GM19035 (cell line): ENCODE results near the gene ACE.

Source experiments
- ATAC-seq: cut with Tn5 transposase; IDR thresholded peaks from one replicate; pipeline ENCODE4 v1.9.1; 2021; ENCODE audit not compliant: unreplicated experiment

The ACE gene

DNA sequence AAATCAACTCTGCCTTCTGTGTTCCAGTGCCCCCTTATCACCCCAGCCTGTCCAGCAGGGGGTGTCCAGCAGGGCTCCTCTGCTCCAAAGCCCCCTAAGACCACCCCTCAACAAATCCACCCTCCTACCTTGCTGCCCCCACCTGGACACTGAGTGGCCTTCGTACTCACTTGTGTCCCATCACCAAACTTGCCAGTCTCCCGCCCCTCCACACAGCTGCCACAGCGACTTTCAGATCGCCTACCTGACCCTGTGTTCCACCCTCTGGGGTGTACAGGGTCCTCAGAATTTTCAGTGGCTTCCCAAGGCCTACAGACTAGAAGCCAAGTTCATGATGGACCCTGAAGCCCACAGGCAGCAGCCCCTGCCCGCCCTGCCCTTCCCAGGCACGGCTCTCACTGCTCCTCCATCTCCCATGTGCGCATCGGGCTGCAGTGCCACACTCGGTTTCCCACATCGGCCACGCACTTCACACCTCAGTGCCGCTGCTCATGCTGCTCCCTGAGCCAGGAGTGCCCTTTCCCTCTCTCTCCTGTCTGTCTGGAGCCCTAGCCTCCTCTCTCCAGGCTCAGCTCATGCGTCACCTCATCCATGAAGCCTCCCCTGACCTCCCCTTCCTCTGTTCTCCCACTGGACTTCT lies 58.1 kb downstream of the ACE start:
- ATAC-seq = no peak

DNA sequence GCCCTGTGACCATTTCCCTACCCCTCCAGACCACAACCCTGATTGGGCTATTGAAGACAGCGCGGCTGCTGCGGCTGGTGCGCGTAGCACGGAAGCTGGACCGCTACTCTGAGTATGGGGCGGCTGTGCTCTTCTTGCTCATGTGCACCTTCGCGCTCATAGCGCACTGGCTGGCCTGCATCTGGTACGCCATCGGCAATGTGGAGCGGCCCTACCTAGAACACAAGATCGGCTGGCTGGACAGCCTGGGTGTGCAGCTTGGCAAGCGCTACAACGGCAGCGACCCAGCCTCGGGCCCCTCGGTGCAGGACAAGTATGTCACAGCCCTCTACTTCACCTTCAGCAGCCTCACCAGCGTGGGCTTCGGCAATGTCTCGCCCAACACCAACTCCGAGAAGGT lies 58.8 kb downstream of the ACE start:
- ATAC-seq = no peak

DNA sequence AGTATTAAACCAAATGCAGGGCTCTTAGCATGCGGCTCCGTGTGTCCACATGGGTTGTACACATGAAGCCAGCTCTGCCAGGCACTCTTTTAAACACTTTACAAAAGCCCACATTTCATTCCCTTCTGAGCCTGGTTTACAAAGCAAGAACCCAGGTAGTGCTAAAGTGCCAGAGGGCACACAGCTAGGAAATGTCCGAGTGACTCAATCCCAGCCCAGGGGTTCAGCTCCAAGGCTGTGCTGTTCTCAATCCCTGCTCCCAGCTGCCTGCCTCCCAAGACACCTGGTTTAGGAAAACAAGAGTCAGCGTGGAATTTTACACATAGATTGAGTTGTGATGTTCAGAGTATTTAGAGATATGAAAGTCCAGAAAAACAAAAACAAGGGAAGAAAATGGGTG lies 60.1 kb downstream of the ACE start:
- ATAC-seq = no peak

DNA sequence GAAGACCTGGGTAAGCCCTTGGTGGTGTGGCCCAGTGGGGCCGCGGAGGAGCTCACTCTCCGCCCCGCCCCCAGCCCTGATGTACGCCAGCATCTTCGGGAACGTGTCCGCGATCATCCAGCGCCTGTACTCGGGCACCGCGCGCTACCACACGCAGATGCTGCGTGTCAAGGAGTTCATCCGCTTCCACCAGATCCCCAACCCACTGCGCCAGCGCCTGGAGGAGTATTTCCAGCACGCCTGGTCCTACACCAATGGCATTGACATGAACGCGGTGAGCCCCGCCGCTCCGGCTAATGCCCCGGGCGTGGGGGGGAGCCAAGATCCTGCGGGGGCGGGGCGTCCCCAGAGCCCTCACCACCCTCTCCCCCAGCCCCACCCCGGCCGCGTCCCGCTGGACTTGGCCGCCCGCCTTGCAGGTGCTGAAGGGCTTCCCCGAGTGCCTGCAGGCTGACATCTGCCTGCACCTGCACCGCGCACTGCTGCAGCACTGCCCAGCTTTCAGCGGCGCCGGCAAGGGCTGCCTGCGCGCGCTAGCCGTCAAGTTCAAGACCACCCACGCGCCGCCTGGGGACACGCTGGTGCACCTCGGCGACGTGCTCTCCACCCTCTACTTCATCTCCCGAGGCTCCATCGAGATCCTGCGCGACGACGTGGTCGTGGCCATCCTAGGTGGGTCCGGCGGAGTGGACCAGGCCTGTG lies 61.3 kb downstream of the ACE start:
- no peak for ATAC-seq

DNA sequence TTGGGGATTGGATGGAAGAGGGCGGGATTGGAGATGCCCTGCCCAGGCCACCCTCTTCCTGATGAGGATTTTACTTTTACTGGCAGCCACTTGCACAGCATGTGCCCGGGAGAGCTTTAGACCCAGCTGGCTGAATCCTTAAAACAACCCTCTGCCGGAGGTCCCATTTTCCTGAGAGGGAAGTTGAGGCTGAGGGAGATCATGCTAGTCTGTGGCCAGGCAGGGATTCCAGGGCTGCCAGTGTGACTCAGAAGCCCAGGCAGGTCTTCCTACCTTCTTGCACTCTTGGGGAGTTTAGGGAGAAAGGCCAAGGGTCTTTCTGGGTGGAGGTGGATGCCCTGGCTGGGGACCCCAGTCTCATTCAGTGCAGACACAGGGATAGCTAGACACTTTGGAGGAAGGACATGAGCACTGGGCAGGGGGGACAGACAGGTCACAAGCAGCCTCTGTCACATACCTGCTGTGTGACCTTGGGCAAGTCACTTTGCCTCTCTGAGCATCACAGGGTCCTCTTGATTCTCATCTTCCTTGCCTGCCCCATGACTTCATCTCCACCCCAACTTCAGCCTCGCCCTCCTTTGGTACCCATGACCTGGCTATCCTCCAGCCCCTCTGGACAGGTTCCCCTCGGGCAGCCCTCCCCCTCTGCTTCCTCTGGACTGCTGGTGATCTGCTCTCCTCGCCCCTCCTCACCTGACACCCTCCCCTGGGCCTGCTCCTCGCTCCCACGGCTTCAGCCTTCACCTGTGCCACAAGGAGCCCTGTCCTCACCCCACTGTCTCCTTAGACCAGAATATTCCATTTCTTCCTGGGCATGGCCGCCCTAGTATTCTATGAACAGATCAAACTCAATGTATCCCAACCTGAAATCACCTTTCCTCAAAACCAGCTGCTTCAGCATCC lies 62.1 kb downstream of the ACE start:
- no peak for ATAC-seq

GRCh38 chr17:63540590-63540989 lies 63.7 kb downstream of the ACE start:
- no peak for ATAC-seq

GRCh38 chr17:63542218-63542545 lies 65.3 kb downstream of the ACE start:
- ATAC-seq = no peak

GRCh38 chr17:63542942-63543821 lies 66.3 kb downstream of the ACE start:
- ATAC-seq = no peak

GRCh38 chr17:63543822-63544420 lies 67.1 kb downstream of the ACE start:
- no peak for ATAC-seq

GRCh38 chr17:63544467-63545301 lies 67.8 kb downstream of the ACE start:
- ATAC-seq = no peak

DNA sequence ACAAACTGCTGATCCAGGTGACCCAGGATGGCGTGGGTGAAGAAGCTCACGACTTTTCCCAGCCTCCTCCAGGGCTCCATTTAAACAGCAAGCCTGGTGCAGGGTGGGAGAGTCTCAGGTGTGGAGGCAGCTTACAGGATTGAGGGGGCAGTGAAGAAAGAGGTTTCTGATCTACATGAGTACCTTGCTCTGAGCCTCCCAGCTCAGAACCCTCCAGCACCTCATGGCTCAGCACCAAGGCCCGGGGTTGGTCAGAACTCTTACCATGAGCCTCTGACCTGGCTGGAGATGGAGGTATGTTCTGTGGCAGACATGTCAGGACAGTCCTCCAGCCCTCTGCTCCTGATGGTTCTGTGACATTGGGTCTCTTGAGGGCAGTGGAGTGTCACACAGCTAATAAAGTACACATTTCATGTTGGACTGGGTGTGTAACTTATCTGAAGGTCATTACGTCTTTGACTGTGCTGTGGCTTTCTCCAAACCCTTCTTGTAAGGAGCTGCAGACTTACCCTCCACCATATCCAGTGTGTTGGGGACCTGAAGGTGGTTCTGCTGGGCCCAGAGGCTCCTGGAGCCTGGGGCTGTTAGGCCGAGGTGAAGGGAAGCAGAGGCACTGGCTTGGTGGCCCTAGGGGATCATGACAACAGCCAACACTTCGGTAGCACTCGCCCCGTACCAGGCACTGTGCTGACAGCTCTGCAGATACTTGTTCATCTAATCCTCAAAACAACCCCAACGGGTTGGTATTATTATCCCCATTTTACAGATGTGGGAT lies 69.6 kb downstream of the ACE start:
- no peak for ATAC-seq

- ATAC-seq = no peak
These were observed 70.2 kb downstream of the ACE start for GRCh38 chr17:63547083-63547523.
